AML-193 (cell line): ENCODE data around the gene GCDH.
A peak's percentile ranks its signal among the peaks of the same experiment; 100 is the strongest.
"Not testable (repeated sequence)": the region's sequence is repeated elsewhere in the genome, so short reads cannot be mapped to it uniquely, and the experiment has no call there.

Experiments used
- DNase-seq, 2 experiments: peaks; one replicate each; lab custom pipeline; 2025; lab: John Stamatoyannopoulos, UW

The GCDH gene

GRCh38 chr19:12890787-12891552, at the start of gene GCDH:
TSS of gene GCDH (plus strand) at chr19:12891160. CDS start at chr19:12891305, 145 bp downstream.
- DNase-seq, result peak; percentile 99 to 100

GRCh38 chr19:12842511-12842910, 48.4 kb upstream of the GCDH start:
- DNase-seq, result no peak

- DNase-seq, result no peak
Observed at GRCh38 chr19:12843328-12843727, 47.6 kb upstream of the GCDH start.

DNA sequence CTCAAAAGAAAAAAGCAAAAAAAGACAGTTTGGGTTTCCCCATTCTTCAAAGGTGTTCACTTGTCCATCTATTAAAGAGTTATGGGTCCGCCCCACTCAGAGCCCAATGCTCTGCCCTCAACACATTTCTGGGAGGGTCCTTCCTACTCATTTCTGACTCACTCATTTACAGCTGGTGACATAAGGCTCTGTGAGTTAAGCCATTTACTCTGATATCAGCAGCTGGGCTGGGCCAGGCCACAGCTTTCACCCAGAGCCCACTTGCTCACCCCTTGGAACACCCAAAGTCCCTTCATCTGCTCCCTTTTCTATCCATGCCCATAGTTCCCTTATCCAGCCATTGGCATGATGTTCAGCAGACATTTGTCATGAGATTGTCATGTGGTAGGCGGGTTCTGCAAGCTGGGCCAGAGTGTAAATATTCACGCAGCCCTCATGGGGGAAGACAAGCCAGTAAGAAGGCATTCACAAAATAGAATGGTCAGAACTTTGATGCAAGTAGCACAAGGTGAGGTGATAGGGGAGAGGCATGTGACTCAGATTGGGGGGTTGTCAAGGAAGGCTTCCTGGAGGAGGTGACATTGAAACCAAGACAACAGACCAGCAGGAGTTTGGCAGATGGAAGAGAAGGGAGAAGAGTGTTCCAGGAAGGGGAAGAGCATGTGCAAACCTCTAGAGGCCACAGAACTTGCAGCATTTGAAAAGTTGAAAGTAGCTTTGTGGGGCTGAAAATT, 46.8 kb upstream of the GCDH start:
- no peak for DNase-seq

GRCh38 chr19:12846613-12847012, 44.3 kb upstream of the GCDH start:
- DNase-seq, result not testable (repeated sequence)

DNA sequence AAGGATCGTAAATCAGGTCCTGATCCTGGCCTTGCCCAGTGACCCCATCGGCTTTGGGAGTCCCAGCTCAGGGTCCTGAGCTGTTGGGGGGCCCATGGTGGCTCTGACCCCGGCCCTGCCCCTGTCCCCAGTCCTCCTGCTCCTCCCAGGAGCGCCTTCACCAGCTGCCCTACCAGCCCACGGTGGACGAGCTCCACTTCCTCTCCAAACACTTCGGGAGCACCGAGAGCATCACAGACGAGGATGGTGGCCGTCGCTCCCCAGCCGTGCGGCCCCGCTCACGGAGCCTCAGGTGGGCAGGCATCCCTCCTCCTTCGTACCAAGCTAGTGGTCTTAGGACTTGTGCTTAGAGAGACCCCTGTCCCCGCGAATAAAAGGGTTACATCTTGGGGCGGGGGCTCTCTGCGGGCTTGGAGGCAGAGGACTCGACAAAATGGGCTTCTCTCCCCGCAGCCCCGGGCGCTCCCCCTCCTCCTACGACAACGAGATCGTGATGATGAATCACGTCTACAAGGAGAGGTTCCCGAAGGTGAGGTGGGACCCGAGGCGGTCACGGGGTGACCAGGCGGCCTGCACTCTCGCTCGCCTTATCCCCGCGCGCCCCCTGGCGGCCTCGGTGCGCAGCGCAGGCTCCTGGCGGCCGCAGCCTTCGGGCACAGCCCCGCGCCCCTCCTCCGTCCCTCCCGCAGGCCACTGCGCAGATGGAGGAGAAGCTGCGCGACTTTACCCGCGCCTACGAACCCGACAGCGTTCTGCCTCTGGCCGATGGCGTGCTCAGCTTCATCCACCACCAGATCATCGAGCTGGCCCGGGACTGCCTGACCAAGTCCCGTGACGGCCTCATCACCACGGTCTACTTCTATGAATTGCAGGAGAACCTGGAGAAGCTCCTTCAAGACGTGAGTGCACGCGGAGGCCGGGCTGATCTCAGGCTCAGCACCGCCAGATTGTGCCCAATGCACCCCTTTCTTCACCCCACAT, 43.5 kb upstream of the GCDH start:
- peak; percentile 9 to 42 for DNase-seq

DNA sequence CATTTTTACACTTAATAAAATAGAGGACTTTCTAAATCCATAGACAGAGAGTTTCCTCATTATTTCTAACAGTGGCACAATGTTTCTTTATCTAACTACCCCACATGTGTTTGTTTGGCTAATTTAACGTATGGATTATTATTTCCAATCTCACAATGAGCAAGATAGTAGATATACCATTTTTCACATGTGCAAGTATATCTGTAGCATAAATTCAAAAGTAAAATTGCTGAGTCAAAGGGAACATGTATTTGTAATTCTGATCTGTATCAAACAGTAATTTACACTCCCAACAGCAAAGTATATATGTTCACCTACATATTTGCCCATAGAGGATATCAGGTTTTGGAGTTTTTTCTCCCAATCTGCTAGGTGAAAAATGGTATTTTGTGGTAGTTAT, 34.3 kb upstream of the GCDH start:
- DNase-seq, result no peak

GRCh38 chr19:12858041-12858928, 32.7 kb upstream of the GCDH start:
- DNase-seq, result no peak

DNA sequence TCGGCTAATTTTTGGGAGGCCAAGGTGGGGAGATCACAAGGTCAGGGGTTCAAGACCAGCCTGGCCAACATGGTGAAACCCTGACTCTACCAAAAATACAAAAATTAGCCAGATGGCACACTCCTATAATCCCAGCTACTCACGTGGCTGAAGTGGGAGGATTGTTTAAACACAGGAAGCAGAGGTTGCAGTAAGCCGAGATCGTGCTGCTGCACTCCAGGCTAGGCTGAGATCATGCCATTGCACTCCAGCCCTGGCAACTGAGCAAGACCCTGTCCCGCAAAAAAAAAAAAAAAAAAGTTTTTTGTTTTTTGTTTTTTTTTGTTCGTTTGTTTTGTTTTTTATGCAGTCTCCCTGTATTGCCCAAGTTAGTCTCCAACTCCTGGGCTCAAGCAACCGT, 31.4 kb upstream of the GCDH start:
- DNase-seq, result no peak

GRCh38 chr19:12864143-12864542, 26.8 kb upstream of the GCDH start:
- no peak for DNase-seq

- DNase-seq, result no peak
Observed at GRCh38 chr19:12864721-12865715, 25.9 kb upstream of the GCDH start.

DNA sequence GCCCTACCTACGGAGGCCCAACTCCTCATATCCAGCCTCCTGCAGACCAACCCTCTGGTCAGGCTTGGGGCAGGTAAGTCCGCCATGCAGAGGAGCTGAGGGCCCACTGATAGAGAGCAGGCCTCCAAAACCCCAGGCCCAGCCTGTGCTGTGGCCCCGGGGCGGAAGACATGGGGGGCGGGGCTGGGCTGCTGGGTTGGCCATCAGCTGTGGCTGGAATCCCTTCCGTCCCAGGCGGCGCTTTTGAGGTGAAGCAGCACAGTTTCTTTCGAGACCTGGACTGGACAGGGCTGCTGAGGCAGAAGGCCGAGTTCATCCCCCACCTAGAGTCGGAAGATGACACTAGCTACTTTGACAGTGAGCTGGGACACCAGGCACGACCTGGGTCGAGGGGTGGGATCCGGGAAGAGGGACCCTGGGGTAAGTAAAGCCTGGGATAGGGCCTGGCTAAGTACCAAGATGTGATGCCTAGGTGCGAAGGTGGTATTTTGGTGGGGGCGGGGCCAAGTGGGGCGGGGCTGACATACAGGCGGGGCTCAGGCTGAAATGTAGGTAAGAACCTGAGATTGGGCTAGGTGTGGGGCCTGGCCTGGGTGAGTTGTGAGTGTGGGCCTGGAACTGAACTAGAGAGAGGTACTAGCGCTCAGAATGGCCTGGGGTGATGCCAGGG, 25.1 kb upstream of the GCDH start:
- no peak for DNase-seq

DNA sequence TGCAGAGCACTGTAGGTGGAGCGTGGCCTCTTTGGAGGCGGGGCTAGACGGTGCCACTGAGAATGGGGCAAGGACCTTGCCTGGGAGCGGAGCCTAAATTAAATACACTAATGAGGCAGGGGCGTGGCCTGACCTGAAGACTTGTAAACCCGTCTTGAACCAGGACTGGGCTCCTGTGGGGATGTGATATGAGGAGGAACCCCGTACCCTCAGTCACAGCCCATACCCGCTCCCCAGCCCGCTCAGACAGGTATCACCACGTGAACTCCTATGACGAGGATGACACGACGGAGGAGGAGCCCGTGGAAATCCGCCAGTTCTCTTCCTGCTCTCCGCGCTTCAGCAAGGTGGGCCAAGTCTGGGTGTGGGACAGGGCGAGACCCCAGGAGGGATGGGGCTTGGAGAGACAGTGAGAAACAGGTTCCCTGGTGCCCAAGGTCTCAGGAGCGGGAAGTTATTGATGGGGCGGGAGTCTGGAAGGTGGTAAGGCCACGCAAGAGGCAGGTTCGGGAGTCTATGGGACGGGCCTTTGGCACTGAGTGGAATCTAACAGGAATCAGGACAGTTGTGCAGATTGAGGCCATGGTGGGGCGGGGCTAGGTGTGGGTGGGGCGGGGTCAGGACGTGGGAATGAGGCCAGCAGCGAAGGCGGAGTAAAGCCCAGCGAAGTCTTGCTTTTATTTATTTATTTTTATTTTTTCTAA, 24.4 kb upstream of the GCDH start:
- no peak for DNase-seq

GRCh38 chr19:12867120-12868099, 23.6 kb upstream of the GCDH start:
- DNase-seq, result peak in 1 of 2 experiments; percentile 35

DNA sequence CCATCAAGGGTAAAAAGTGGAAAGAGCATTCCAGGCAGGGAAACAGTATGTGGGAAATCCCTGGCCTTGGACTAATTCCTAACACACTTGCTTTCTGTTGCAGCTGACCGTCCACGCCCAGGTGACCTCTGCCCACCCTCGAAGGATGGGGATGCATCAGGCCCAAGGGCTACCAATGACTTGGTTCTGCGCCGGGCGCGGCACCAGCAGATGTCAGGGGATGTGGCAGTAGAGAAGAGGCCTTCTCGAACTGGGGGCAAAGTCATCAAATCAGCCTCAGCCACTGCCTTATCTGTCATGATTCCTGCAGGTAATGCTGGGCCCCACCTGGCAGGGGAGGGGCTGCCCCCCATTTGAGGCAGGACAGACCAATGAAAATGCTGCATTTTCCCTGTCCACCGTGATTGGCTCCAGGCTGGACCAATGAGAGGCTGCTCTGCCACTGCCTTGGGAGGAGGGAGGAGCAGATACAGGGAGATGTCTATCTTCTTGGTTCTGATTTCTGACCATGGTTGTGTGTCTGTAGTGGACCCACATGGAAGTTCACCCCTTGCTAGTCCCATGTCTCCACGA, 22.3 kb upstream of the GCDH start:
- DNase-seq, result no peak

- DNase-seq, result no peak
Observed at GRCh38 chr19:12871681-12872080, 19.3 kb upstream of the GCDH start.

- DNase-seq, result no peak
Observed at GRCh38 chr19:12872255-12872654, 18.7 kb upstream of the GCDH start.
